Spleen (tissue), 11 donors: Measurements from ENCODE around the gene HSFX2. TPM values are rescaled to one million over a fixed set of nuclear protein-coding genes. Genes with fewer than 3 reads are reported as not detected.
"Not testable (repeated sequence)": the region's sequence is repeated elsewhere in the genome, so short reads cannot be mapped to it uniquely, and the experiment has no call there.

Source experiments
- DNase-seq: peaks from one replicate; pipeline ENCODE4 v3.0.0-alpha.2; 2020
- H3K27ac ChIP-seq, 8 donors: fragments of 200-600 bp; sonication (generic) in 7 of 8; 1 replicate in 4 of 8; 2 replicates in 4 of 8; pipeline versions ENCODE4 v1.5.0 to v1.8.0; 2016 to 2021; ENCODE audit warnings: inconsistent platforms in 4 of 8, mild to moderate bottlenecking in 4 of 8, moderate library complexity in 1 of 8
- H3K27me3 ChIP-seq, 7 donors: fragments of 200-600 bp; sonication (generic) in 6 of 7; replicated peaks in 1 of 7; 1 replicate in 4 of 7; 2 replicates in 3 of 7; pipeline versions ENCODE4 v1.5.0 to v1.8.0; 2016 to 2021; ENCODE audit warnings: inconsistent platforms in 3 of 7, mild to moderate bottlenecking in 1 of 7
- H3K36me3 ChIP-seq, 6 donors: fragments of 200-600 bp; sonication (generic) in 5 of 6; 1 replicate in 4 of 6; 2 replicates in 2 of 6; pipeline versions ENCODE4 v1.5.0 to v1.8.0; 2016 to 2021; ENCODE audit warnings: inconsistent platforms in 2 of 6
- H3K4me1 ChIP-seq, 6 donors: fragments of 200-600 bp; sonication (generic) in 5 of 6; 1 replicate in 3 of 6; 2 replicates in 3 of 6; pipeline versions ENCODE4 v1.5.0 to v1.8.0; 2016 to 2021; ENCODE audit warnings: inconsistent platforms in 3 of 6
- H3K4me3 ChIP-seq, 8 donors: fragments of 200-600 bp; sonication (generic) in 7 of 8; 1 replicate in 4 of 8; 2 replicates in 4 of 8; pipeline versions ENCODE4 v1.5.0 to v1.8.0; 2016 to 2021; ENCODE audit warnings: inconsistent platforms in 4 of 8, mild to moderate bottlenecking in 4 of 8, moderate library complexity in 2 of 8
- H3K9me3 ChIP-seq, 8 donors: fragments of 200-600 bp; sonication (generic) in 7 of 8; 1 replicate in 4 of 8; 2 replicates in 4 of 8; pipeline versions ENCODE4 v1.5.0 to v1.8.0; 2016 to 2021; ENCODE audit warnings: inconsistent platforms in 4 of 8
- CTCF ChIP-seq, 11 experiments: fragments of 200-600 bp in 7 of 11; fragments of 450-650 bp in 4 of 11; sonication (generic) in 4 of 11; IDR thresholded peaks in 8 of 11; conservative IDR thresholded peaks in 3 of 11; 1 replicate in 7 of 11; 2 replicates in 4 of 11; pipeline versions ENCODE4 v1.4.0 to v1.8.0; 2016 to 2021; ENCODE audit warnings: antibody characterized with exemption in 11 of 11, inconsistent platforms in 4 of 11, mild to moderate bottlenecking in 1 of 11
- POLR2A ChIP-seq, 3 donors: fragments of 450-650 bp; IDR thresholded peaks; one replicate each; pipeline ENCODE4 v1.5.1; 2017; ENCODE audit warnings: antibody characterized with exemption in 3 of 3, mild to moderate bottlenecking in 1 of 3
- POLR2AphosphoS5 ChIP-seq, 3 donors: sonication (generic); formaldehyde crosslinking; IDR thresholded peaks; one replicate each; pipeline ENCODE4 v1.5.1; 2017; ENCODE audit warnings: antibody characterized with exemption in 3 of 3
- WGBS, 5 donors: extraction: QIAGEN DNeasy Blood & Tissue Kit in 3 of 5; methylation state at CpG; one replicate each; pipeline versions ENCODE4 v1.1.5 to v1.1.7; 2013 to 2018; 5-methylcytosine and 5-hydroxymethylcytosine counted together
- intact Hi-C: fragments of 100-400 bp; cut with DNase I; formaldehyde crosslinking; loops from one replicate; pipeline ENCODE4 v1.15.0; 2023; ENCODE audit warnings: low total_unique reads
- polyA plus RNA-seq, 3 donors: library from polyadenylated mRNA; stranded (reverse); fragments of 200-250 nt; gene quantifications; one replicate each; pipeline ENCODE4 v1.2.1, GENCODE V29; 2013
- total RNA-seq, 7 donors: library from RNA; depleted of rRNA in 3 of 7; stranded (reverse); fragments of >200 nt in 3 of 7; fragmentation: NEBNext Ultra II Directional in 4 of 7; extraction: Animal tissue kit (Norgen Biotek cat#: 25700) in 4 of 7; gene quantifications; one replicate each; pipeline versions ENCODE4 v1.1.0 to v1.2.1, GENCODE V29; 2016 to 2021
- donor health status: healthy with polysubstance abuse.
- donor health status: DM: no; HTN: no; CAD: no; lungs with moderate emphysema.
- donor health status: DM: no; HTN: no; CAD: no.
- donor health status: Bipolar disorder and iron deficiency.
- donor health status: healthy.
- donor health status: DM: no; HTN: no; CAD: no.
- donor health status: DM: yes; HTN: yes; CAD: no.

HSFX2 gene
- total and polyA plus RNA-seq, 10 donors = 0.49 to 4.5 (median 1.1) TPM; not detected in 3

DNA sequence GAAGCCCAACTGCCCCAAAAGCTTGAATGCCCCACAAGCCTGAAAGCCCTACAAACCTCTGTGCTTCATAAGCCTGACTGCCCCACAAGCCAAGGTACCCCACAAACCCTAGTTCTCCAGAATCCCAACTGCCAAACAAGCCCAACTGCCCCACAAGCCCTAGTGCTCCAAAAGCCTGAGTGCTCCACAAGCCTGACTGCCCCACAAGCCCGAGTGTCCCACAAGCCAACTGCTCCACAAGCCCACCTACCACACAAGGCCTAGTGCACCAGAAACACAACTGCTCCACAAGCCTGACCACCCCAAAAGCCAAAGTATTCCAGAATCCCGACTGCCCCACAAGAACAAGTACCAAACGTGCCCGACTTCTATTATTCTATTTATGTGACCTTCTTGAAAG is 31.8 kb downstream of the HSFX2 start:
- Histone ChIP-seq H3K27me3 (no peaks in the 10 kb centered on the region), H3K4me3 (no peak overlapping the region), H3K9me3 (no peaks in the 10 kb centered on the region), H3K36me3 (no peaks in the 10 kb centered on the region), H3K4me1 (no peaks in the 10 kb centered on the region), H3K27ac (no peak overlapping the region)
- WGBS, 5 donors = 84 to 100% (median 91%) methylated on average over 3 to 4 of the region's 4 CpGs; no CpG with 5 or more reads in 1 of the 5 donors
- no peak for TF ChIP-seq CTCF (IDR thresholded peaks at IDR 0.05 in 8 of 11, conservative IDR thresholded peaks at IDR 0.05 in 3 of 11)
- no peak for TF ChIP-seq POLR2A (IDR thresholded peaks at IDR 0.05)
- TF ChIP-seq POLR2AphosphoS5 (IDR thresholded peaks at IDR 0.05) = no peak
- intact Hi-C loops = no loop called here
- DNase-seq = no peak

GRCh38 chrX:149555251-149555650 is 39.9 kb downstream of the HSFX2 start:
- intact Hi-C loops, H3K4me3 ChIP-seq, H3K9me3 ChIP-seq, H3K36me3 ChIP-seq, H3K27me3 ChIP-seq, DNase-seq, H3K4me1 ChIP-seq, H3K27ac ChIP-seq: not testable (repeated sequence)
- no CpG with 5 or more reads among the region's 4 CpGs for WGBS, 5 donors

DNA sequence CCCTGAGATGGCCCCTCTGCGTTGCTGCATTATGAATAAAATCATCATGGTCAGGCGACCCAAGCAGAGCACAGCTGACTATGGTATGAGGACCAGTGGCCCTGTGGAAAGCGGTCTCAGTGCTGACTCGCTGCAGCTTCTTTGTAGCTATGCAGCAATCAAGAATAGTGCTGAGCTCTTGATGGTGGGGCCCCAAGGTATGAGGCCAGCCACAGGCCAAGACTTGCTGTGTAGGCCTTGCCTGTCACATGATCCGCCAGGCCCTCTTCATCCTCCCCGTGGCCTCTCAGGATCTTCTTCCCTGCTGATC is 43.2 kb downstream of the HSFX2 start:
- H3K4me1 ChIP-seq, intact Hi-C loops, H3K27me3 ChIP-seq, H3K4me3 ChIP-seq, H3K36me3 ChIP-seq, DNase-seq, H3K9me3 ChIP-seq, H3K27ac ChIP-seq: not testable (repeated sequence)
- 83 to 100% (median 100%) methylated on average over 1 to 2 of the region's 6 CpGs; no CpG with 5 or more reads in 2 of the 5 donors for WGBS, 5 donors

- H3K9me3 ChIP-seq, H3K4me3 ChIP-seq, intact Hi-C loops, H3K27me3 ChIP-seq, H3K4me1 ChIP-seq, DNase-seq, H3K36me3 ChIP-seq, H3K27ac ChIP-seq: not testable (repeated sequence)
- WGBS, 5 donors = no CpG with 5 or more reads among the region's 4 CpGs
These were observed 43.7 kb downstream of the HSFX2 start for GRCh38 chrX:149551245-149551938.

DNA sequence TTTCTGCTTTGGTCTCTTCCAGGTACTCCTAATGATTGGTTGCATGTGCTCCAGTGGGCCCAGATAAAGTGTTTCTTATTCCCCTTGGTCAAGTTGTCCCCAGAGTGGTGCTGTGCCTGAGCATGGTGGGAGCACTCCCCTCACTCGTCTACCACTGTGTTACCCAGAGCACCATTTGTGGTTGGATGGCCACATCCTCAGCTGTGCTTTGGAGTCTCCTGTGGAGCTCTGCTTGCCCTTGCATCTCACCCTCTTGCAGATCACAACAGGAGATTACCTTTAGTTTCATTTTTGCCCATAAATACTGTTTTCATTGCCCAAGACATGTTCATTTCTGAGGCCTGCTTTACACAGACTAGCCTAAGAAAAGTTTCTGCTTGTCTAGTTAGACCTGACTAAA is 44.7 kb downstream of the HSFX2 start:
- H3K9me3 ChIP-seq, H3K36me3 ChIP-seq, H3K27me3 ChIP-seq, H3K27ac ChIP-seq, DNase-seq, H3K4me1 ChIP-seq, intact Hi-C loops, H3K4me3 ChIP-seq: not testable (repeated sequence)
- 69 to 80% (median 73%) methylated on average over 1 of the region's 1 CpG; no CpG with 5 or more reads in 2 of the 5 donors for WGBS, 5 donors

GRCh38 chrX:149549701-149550100 is 45.4 kb downstream of the HSFX2 start, which contains the start of gene HSFX3:
Gene HSFX3 (minus strand): TSS chrX:149549924. CDS start chrX:149549852, 72 bp downstream.
- intact Hi-C loops, H3K9me3 ChIP-seq, H3K27ac ChIP-seq, DNase-seq, H3K27me3 ChIP-seq, H3K4me3 ChIP-seq, H3K4me1 ChIP-seq: not testable (repeated sequence)
- peaks cover 0 to 14% (median 0%) of the 10 kb centered on the region in 6 donors for H3K36me3 ChIP-seq
- 75 to 82% methylated on average over 1 of the region's 6 CpGs; no CpG with 5 or more reads in 3 of the 5 donors for WGBS, 5 donors

DNA sequence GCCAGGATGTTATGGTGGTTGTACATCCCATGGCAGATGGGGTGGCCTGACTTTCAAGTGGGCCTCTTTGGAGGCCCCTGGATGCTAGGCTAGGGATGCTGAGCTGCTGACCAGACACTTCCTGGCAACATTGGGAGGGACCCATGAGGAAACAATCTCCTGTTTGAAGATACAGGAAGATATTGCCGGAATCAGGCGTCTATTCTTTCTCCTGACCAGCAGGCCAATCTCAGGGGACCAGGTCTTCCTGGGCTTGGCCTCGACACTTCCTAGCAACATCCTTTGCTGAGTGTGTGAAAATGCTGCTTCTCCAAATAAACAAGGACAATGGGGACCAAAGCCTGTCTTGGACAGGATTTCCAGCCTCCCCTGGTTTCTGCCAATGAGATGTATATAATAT is 47.3 kb downstream of the HSFX2 start:
- H3K27ac ChIP-seq, H3K27me3 ChIP-seq, H3K4me1 ChIP-seq, H3K9me3 ChIP-seq, intact Hi-C loops, H3K4me3 ChIP-seq, DNase-seq: not testable (repeated sequence)
- H3K36me3 ChIP-seq = peaks cover 0 to 14% (median 0%) of the 10 kb centered on the region in 6 donors
- WGBS, 5 donors = no CpG with 5 or more reads among the region's 3 CpGs

GRCh38 chrX:149546962-149547361 is 48.2 kb downstream of the HSFX2 start:
- H3K27ac ChIP-seq, H3K9me3 ChIP-seq, H3K27me3 ChIP-seq, intact Hi-C loops, H3K4me1 ChIP-seq, H3K4me3 ChIP-seq, DNase-seq: not testable (repeated sequence)
- 83 to 96% (median 87%) methylated on average over 1 of the region's 1 CpG; no CpG with 5 or more reads in 1 of the 5 donors for WGBS, 5 donors
- peaks cover 0 to 14% (median 0%) of the 10 kb centered on the region in 6 donors for H3K36me3 ChIP-seq

DNA sequence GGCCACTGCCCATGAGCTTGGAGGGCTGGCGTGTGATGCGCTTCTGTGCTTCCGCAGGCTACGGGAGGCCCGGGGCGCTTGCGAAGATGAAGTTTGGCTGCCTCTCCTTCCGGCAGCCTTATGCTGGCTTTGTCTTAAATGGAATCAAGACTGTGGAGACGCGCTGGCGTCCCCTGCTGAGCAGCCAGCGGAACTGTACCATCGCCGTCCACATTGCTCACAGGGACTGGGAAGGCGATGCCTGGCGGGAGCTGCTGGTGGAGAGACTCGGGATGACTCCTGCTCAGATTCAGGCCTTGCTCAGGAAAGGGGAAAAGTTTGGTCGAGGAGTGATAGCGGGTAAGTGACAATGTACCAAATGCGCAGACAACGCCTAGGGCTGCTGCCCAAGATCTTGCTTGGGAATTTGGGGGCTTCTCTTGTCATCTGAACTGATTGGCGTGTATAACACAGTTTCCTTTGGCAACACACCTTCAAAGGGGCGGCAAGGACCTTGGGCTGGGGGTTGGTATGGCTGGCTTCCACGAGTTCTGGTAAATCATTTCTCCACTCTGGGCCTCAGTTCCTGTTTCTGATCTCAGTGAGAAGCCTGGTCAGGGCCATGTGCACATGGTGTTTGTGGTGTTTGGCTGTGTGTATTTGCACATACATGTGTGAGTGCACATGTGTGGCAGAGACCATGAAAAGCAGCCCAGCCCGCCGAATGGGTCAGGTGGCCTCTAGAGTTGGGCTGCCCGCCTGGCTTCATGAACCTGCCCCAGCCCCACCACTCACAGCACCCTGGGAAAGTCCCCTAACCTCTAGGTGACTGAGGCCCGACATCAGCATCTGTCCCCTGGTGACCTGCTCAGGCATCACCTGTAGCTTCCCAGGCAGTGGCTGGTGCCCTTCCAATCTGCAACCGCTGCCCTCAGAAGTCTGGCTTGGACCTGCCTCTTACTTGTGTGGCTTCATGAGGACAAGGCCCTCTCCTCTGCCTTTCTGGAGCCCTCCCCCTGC is 49.3 kb downstream of the HSFX2 start:
- peaks cover 0 to 14% (median 0%) of the 10 kb centered on the region in 6 donors for H3K36me3 ChIP-seq
- 61 to 92% (median 73%) methylated on average over 13 to 22 of the region's 29 CpGs; no CpG with 5 or more reads in 1 of the 5 donors for WGBS, 5 donors
- H3K27ac ChIP-seq = peak overlapping the region in 2 of 8 donors; percentile 27 to 41
- DNase-seq, intact Hi-C loops, H3K9me3 ChIP-seq, H3K4me3 ChIP-seq, H3K4me1 ChIP-seq, H3K27me3 ChIP-seq: not testable (repeated sequence)
